Measurements from ENCODE around the gene TADA3. TPM values are rescaled to one million over a fixed set of nuclear protein-coding genes. Genes with fewer than 3 reads are reported as not detected.

TADA3 gene
- total and polyA plus RNA-seq, 2 donors (not counting 3 experiments of a cell fraction or from before 2014, with no cell fraction given), result 27.8 to 31.0 TPM

DNA sequence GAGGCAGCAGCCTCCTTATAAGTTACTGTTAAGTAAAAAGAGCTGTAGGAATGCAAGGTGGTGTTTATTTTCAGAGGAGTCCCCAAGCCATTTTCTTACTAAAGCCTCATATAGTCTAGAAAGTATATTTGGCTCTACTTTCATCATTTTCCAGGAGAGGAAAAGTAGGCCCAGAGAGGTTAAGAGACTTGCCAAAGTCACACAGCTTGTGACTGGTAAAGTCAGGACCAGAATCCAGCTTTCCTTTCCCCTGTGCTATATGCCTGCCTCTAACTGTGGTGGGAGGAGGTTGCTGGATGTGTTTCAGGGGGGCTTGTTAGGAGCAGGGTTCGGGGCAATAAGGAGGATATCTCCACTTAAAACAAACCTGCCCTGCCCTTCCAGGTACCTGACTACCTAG is 49.7 kb downstream of the TADA3 start:
- H3K4me2 ChIP-seq (ENCODE audit: insufficient read depth, low read length), result no peak overlapping the region
- intact Hi-C loops (cut with micrococcal nuclease) (no loop called here), dilution Hi-C loops (cut with MboI; ENCODE audit: extremely low pct_ligation_motif_present, low sequenced_read_pairs) (no loop called here)
- no peak overlapping the region for H3K9ac ChIP-seq (replicated peaks; ENCODE audit: extremely low read depth, insufficient read depth, low read length)
- no peak overlapping the region for H2AFZ ChIP-seq (ENCODE audit: low read depth, low read length)
- ChIA-PET CTCF (no interaction called here), POLR2A (no interaction called here)
- H3K27me3 ChIP-seq (ENCODE audit: control insufficient read depth in 2 of 2, insufficient read depth in 2 of 2, low read length in 2 of 2), result no peaks in the 10 kb centered on the region
- H3K4me1 ChIP-seq (ENCODE audit: control insufficient read depth, extremely low read depth, insufficient read depth, low read length), result peaks cover 15% of the 10 kb centered on the region
- TF ChIP-seq, protein P1, sequence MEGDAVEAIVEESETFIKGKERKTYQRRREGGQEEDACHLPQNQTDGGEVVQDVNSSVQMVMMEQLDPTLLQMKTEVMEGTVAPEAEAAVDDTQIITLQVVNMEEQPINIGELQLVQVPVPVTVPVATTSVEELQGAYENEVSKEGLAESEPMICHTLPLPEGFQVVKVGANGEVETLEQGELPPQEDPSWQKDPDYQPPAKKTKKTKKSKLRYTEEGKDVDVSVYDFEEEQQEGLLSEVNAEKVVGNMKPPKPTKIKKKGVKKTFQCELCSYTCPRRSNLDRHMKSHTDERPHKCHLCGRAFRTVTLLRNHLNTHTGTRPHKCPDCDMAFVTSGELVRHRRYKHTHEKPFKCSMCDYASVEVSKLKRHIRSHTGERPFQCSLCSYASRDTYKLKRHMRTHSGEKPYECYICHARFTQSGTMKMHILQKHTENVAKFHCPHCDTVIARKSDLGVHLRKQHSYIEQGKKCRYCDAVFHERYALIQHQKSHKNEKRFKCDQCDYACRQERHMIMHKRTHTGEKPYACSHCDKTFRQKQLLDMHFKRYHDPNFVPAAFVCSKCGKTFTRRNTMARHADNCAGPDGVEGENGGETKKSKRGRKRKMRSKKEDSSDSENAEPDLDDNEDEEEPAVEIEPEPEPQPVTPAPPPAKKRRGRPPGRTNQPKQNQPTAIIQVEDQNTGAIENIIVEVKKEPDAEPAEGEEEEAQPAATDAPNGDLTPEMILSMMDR (IDR thresholded peaks at IDR 0.05; ENCODE audit: extremely low read depth in 1 of 2, insufficient read depth in 1 of 2, low read depth in 1 of 2, low read length in 2 of 2), result no peak
- TF ChIP-seq POLR2A (IDR thresholded peaks at IDR 0.05; ENCODE audit: low read depth, low read length) (no peak), MYC (IDR thresholded peaks at IDR 0.05; ENCODE audit: low read depth, low read length) (no peak), POLR2AphosphoS5 (IDR thresholded peaks at IDR 0.05; ENCODE audit: insufficient read depth, low read depth, low read length) (no peak), JUN (IDR thresholded peaks at IDR 0.05; ENCODE audit: borderline replicate concordance, insufficient read depth, insufficient read length, low read depth) (no peak), FOS (IDR thresholded peaks at IDR 0.05; ENCODE audit: borderline replicate concordance, insufficient read depth, low read length) (no peak), EZH2 (IDR thresholded peaks at IDR 0.05; ENCODE audit: borderline replicate concordance, low read depth, low read length, severe bottlenecking) (no peak), GATA2 (IDR thresholded peaks at IDR 0.05; ENCODE audit: insufficient read depth, insufficient read length, low read depth, low read length) (no peak)
- TF ChIP-seq, protein P2, sequence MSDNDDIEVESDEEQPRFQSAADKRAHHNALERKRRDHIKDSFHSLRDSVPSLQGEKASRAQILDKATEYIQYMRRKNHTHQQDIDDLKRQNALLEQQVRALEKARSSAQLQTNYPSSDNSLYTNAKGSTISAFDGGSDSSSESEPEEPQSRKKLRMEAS (IDR thresholded peaks at IDR 0.05; ENCODE audit: insufficient read depth, insufficient read length), result no peak
- H3K9me1 ChIP-seq (replicated peaks; ENCODE audit: control insufficient read depth, extremely low read depth, insufficient read depth, low read length), result no peaks in the 10 kb centered on the region
- peaks cover 45 to 86% of the 10 kb centered on the region in 2 experiments for H3K36me3 ChIP-seq (ENCODE audit: control insufficient read depth in 2 of 2, extremely low read depth in 1 of 2, insufficient read depth in 2 of 2, low read length in 2 of 2)
- DNase-seq (ENCODE audit: low read depth, low spot score) (no peak), FAIRE-seq (no peak)
- H3K79me2 ChIP-seq (ENCODE audit: control insufficient read depth, insufficient read depth, low read length), result peaks cover 3% of the 10 kb centered on the region
- no peaks in the 10 kb centered on the region for H4K20me1 ChIP-seq (replicated peaks; ENCODE audit: control insufficient read depth, extremely low read depth, insufficient read depth, low read length)
- no peak overlapping the region for H3K4me3 ChIP-seq (replicated peaks in 1 of 3; ENCODE audit: insufficient read depth in 1 of 3, low read depth in 1 of 3, low read length in 3 of 3)
- BruUV-seq (replicated peaks), result no TSS peak
- no peak overlapping the region for H3K27ac ChIP-seq (ENCODE audit: insufficient read depth, low read depth, low read length)
- no peaks in the 10 kb centered on the region for H3K9me3 ChIP-seq (replicated peaks; ENCODE audit: control insufficient read depth, insufficient read depth, low read length)
